Vein endothelial cell (primary cell): ENCODE results near the gene KLK3. TPM values are rescaled to one million over a fixed set of nuclear protein-coding genes. Genes with fewer than 3 reads are reported as not detected.

ENCODE experiments used
- total RNA-seq: library from RNA; depleted of rRNA; stranded (reverse); fragments of >200 nt; gene quantifications from 2 replicates; pipeline ENCODE4 v1.2.3, GENCODE V29; 2012

The KLK3 gene
- total RNA-seq = not detected in 2 replicates

DNA sequence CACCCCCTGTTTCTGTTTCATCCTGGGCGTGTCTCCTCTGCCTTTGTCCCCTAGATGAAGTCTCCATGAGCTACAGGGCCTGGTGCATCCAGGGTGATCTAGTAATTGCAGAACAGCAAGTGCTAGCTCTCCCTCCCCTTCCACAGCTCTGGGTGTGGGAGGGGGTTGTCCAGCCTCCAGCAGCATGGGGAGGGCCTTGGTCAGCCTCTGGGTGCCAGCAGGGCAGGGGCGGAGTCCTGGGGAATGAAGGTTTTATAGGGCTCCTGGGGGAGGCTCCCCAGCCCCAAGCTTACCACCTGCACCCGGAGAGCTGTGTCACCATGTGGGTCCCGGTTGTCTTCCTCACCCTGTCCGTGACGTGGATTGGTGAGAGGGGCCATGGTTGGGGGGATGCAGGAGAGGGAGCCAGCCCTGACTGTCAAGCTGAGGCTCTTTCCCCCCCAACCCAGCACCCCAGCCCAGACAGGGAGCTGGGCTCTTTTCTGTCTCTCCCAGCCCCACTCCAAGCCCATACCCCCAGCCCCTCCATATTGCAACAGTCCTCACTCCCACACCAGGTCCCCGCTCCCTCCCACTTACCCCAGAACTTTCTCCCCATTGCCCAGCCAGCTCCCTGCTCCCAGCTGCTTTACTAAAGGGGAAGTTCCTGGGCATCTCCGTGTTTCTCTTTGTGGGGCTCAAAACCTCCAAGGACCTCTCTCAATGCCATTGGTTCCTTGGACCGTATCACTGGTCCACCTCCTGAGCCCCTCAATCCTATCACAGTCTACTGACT lies at the start of gene KLK3:
KLK3 (plus strand) TSS at position 280 of the 775 bp plus-strand sequence; CDS start at position 321, 41 bp downstream.

DNA sequence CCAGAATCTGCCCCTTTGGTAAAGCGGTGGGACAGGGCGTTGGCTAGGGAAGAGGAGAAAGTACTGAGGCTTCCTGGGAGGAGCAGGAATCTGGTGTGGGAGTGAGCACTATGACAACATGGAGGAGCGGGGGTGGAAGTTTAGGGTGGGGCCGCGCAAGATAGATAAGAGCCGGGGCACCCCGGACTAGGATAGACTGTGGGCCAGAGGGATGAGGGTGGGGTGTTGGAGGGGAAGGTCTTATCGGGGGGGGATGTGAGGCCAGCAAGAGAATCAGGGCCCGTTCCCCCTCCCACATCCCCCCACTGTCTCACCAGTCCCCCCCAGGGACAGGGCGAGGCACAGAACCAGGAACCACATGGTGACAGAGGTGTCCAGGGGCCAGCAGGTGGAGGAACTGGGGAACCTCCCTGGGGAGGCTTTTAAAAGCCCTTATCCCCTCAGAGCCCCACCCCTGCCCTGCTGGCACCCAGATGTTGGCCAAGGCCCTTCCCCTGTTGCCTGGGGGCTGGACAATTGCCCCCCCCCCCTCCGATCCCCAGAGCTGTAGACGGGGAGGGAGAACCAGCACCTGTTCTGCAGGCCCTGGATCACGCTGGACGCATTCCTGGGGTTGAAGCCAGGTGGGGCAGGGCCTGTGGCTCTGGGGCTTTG lies 31.2 kb upstream of the KLK3 start, which contains the start of gene KLK1:
KLK1 (minus strand) TSS at position 399 of the 654 bp plus-strand sequence; CDS start at position 360, 39 bp downstream.

DNA sequence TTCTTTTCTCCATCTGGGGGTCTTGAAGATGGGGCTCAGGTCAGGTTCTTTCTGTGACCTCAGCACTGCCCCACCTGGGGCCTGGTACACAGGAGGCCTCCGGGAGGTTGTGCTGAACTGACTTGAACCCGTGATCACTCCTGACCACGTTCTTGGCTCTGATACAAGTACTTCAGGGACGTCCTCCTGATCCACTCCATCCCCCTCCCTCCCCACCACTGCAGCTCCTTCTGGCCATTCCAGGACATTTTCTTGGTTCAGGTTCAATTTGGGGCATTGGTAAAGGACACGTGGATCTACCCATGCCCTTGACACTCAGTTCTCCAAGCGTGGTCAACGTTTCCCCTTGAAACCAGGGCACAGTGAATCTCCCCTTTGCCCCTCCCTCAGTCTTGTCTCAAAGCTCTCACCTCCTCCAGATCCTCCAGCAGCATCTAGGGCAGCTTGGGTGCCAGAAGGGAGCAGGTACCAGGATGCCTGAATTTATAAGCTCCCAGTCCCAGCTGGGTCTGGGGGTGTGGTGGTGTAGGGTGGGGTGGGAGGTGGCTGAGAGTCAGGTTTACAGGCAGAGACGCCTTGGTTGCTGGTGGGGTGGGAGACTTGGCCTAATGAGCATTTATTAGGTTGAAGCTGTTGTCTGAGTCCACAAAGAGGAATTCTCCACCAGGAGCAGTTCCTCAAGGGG lies 21.5 kb upstream of the KLK3 start, which contains the start of gene KLK15:
KLK15 (minus strand) TSS at position 458 of the 685 bp plus-strand sequence. CDS start 2,082 bp downstream, outside the sequence.

DNA sequence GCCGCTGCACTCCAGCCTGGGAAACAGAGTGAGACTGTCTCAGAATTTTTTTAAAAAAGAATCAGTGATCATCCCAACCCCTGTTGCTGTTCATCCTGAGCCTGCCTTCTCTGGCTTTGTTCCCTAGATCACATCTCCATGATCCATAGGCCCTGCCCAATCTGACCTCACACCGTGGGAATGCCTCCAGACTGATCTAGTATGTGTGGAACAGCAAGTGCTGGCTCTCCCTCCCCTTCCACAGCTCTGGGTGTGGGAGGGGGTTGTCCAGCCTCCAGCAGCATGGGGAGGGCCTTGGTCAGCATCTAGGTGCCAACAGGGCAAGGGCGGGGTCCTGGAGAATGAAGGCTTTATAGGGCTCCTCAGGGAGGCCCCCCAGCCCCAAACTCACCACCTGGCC lies 18.3 kb downstream of the KLK3 start, which contains the start of gene KLK2:
KLK2 (plus strand) TSS at position 384 of the 400 bp plus-strand sequence. CDS start 35 bp downstream, outside the sequence.

Other genes starting within 250 kb of the KLK3 start
- not detected in 2 replicates for gene SYT3, start 215.0 kb upstream of the KLK3 start, total RNA-seq
- gene C19orf81, start 205.5 kb upstream of the KLK3 start, total RNA-seq = not detected in 2 replicates
- gene SHANK1, start 135.1 kb upstream of the KLK3 start, total RNA-seq = 0.57 and 0.98 TPM in 2 replicates
- gene CLEC11A, start 131.6 kb upstream of the KLK3 start, total RNA-seq = 3.9 and 4.7 TPM in 2 replicates
- gene GPR32, start 84.5 kb upstream of the KLK3 start, total RNA-seq = not detected in 2 replicates
- not detected in 2 replicates for gene ACP4, start 64.5 kb upstream of the KLK3 start, total RNA-seq
- not detected in 2 replicates for gene KLK1, start 31.1 kb upstream of the KLK3 start, total RNA-seq
- not detected in 2 replicates for gene KLK15, start 21.3 kb upstream of the KLK3 start, total RNA-seq
- not detected in 2 replicates for gene KLK2, start 18.5 kb downstream of the KLK3 start, total RNA-seq
- not detected in 2 replicates for gene KLK4, start 56.5 kb downstream of the KLK3 start, total RNA-seq
- not detected in 2 replicates for gene KLK5, start 98.1 kb downstream of the KLK3 start, total RNA-seq
- gene KLK6, start 114.7 kb downstream of the KLK3 start, total RNA-seq = 0.29 TPM in 1 of 2 replicates, not detected in the other
- gene KLK7, start 129.0 kb downstream of the KLK3 start, total RNA-seq = not detected in 2 replicates
- not detected in 2 replicates for gene KLK8, start 146.7 kb downstream of the KLK3 start, total RNA-seq
- gene KLK10, start 164.8 kb downstream of the KLK3 start, total RNA-seq = not detected in 2 replicates
- gene KLK11, start 171.7 kb downstream of the KLK3 start, total RNA-seq = not detected in 2 replicates
- not detected in 2 replicates for gene KLK12, start 180.1 kb downstream of the KLK3 start, total RNA-seq
- gene KLK13, start 210.2 kb downstream of the KLK3 start, total RNA-seq = not detected in 2 replicates
- gene KLK14, start 228.0 kb downstream of the KLK3 start, total RNA-seq = not detected in 2 replicates